ENCODE data around the gene CABP5. TPM values are rescaled to one million over a fixed set of nuclear protein-coding genes. Genes with fewer than 3 reads are reported as not detected.

The CABP5 gene
- polyA plus RNA-seq, 10 donors = not detected

DNA sequence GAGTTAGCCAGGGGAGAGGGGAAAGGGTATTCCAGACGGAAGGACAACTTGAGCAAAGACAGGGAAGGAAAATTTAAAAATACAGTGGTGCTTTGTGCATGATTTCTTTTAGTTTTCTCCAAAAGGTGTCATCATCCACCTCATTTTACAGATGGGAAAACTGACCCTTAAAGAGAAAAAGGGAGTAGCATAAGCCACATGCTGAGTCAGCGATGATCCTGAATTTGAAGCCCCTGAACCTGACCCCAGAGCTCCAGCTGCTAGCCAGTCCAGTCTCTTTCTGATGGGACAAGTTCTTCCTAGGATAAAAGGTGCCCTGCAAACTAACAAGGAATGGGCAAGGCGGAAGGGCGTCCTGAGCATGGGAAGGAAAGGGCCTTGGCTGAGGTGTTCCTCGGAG is 10.3 kb downstream of the CABP5 start:
- no peak for DNase-seq

DNA sequence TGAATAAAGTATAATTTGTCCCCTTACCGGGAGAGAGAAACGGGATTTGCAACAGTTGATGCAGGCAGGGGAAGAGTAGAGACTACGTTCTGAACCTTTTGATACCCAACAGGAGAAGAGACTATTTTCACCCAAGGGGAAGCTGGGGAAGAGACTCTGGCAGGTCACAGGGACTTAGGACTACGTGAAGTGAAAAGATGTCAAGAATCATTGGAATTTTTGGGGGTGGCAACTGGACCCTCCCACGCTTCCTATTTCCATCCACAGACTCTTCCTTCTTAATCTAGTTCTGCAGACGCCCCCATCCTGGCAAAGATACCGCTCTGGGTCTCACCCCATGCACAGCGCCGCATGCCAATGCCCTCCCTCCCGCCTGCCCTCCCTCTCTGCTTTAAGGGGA is 13.8 kb downstream of the CABP5 start:
- no peak for DNase-seq

DNA sequence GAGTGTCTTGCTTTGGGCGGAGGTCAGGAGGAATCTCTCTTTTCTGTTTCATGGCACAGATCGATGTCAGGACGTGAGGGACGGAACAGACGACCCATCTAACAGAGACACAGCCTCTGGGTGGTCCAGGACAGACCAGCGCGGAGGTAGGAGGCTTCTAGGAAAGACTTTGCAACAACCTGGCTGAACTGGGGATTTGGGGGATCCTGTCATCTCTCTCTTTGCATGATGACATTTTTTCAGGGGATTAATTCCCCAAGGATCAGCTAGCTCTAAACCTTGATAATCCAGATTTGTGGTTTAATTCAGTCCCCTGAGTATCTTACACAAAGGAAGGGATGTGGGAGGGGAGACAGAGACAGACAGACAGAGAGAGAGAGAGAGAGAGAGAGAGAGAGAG is 14.4 kb downstream of the CABP5 start:
- DNase-seq = no peak

DNA sequence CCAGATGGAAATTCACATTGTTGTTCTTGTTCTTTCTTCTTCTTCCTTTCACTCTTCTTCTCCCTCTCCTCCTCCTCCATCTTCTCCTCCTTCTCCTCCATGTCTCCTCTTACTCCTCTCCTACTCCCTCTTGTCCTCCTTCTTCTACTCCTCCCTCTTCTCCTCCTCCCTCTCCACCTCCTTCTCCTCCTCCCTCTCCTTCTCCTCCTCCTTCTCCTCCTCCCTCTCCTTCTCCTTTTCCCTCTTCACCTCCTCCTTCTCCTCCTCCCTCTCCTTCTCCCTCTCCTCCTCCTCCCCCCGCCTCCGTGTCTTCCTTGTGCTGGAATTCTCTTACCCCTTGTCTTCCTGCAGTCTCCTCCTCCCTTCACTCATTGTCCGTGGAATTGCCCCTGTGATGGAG is 18.4 kb downstream of the CABP5 start:
- DNase-seq = no peak

DNA sequence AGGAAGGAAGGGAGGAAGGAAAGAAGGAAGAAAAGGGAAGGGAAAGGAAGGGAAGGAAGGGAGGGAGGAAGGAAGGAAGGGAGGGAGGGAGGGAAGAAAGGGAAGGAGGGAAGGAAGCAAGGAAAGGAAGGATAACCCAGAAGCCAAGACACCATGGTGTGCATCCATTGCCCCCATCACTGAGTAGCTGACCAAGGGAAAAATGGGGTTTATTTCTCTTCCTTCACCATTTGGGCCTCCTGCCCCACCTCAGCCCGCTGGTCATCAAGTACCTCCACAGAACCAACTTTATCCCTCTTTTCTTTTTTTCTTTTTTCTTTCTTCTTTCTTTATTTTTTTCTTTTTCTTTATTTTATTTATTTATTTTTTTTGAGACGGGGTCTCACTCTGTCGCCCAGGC is 20.4 kb downstream of the CABP5 start:
- no peak for DNase-seq

DNA sequence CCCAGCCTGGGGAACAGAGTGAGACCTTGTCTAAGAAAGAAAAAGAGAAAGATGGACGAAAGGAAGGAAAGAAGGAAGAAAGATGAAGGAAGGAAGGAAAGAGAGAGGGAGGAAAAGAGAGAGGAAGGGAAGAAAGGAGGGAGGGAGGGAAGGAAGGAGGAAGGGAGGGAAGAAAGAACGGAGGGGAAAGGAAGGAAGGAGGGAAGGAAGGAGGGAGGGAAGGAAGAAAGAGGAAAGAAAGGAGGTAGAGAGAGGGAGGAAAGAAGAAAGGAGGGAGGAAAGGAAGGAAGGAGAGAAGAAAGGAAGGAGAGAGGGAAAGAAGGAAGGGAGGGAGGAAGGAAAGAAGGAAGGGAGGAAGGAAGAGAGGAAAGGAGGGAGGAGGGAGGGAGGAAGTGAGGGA is 20.9 kb downstream of the CABP5 start:
- DNase-seq = no peak

DNA sequence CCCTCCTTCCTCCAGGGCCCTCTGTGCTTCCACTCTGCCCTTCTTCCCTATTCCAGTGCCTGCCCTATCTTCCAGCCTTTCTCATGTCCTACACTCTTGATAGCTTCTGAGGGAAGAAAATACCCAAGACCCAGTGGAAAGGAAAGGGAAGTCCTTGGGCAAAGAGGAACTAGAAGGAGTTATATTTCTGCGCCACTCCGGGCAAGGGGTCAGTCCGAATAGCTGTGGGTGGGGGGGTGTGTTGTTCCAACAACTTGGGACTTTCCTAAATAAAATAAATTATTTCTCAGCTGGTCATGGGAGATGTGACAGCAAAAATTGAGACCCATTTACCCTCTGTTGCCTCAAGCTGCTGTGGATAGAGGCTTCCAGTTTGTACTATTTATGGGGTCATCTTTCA is 23.2 kb downstream of the CABP5 start:
- no peak for DNase-seq

DNA sequence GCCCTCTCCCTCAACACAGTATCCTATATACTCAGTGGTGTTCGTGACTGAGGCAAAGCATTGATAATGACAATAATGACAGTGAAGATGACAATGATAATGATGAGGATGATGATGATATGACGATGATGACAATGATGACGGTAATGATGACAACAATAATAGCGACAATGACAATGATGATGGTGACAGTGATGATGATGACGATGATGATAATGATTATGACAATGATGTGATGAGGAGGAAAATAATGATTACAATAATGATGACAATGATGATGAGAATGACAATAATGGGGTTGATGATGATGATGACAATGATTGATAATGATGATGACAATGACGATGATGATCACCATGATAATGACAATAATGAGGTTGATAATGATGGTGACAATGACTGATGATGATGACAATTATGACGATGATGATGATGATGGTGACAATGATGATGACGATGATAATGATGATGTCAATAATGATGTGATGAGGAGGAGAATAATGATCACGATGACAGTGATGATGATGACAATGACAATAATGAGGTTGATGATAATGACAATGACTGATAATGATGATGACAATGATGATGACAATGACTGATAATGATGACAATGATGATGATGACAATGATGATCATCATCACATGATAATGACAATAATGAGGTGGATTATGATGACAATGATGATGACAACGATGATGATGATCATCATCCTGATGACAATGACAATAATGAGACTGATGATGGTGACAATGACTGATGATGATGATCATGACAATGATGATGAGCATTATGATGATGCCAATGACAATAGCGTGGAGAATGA is 32.7 kb downstream of the CABP5 start:
- DNase-seq = peak in 1 of 3 donors; percentile 0

DNA sequence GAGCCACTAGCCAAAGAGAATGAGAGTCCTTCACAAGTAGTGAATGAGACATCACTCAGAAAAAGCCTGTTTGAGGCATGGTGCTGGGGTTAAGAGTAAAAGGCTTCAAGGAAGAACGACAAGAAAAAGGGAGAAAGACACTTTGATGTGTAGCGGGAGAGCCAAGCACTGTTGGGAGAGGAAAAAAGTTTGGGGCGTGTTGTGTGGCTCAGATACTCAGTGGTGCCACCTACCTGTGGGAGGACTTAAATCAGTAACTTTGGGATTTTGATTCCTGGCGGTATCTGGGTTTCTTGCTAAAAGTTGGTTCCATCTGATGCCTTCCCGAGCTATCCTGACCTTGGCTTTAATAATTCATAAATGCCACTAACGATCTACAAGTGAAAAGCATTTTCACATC is 37.1 kb downstream of the CABP5 start:
- DNase-seq = no peak

DNA sequence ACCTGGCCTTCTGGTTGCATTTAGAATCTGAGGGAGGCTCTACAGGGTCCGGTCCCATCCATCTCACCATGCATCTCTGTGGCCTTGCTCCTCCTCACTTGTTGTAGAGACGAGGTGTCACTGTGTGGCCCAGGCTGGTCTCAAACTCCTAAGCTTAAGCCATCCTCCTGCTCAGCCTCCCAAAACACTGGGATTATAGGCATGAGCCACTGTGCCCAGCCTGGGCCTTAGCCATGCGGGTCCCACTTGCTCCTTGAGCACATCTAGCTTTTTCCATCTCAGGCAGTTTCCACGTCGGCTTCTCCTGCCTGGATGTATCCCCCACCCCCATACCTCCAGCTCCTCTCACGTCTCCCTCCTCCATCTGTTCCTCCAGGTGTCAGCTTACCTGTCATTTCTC is 39.6 kb downstream of the CABP5 start:
- no peak for DNase-seq

DNA sequence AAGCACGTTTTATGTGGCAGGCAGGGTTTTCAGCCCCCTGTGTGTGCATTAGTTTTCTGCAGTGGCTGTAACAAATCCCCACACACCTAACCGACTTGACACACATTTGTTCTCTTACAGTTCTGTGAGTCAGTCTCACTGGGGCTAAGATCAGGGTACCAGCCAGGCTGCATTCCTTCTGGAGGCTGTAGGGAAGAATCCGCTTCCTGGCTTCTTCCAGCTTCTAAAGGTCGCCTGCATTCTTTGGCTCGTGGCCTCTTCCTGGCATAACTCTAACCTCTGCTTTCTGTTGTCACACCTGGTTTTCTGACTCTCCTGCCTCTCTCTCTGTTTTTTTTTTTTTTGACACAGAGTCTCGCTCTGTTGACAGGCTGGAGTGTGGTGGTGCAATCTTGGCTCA is 43.0 kb downstream of the CABP5 start:
- no peak for DNase-seq

DNA sequence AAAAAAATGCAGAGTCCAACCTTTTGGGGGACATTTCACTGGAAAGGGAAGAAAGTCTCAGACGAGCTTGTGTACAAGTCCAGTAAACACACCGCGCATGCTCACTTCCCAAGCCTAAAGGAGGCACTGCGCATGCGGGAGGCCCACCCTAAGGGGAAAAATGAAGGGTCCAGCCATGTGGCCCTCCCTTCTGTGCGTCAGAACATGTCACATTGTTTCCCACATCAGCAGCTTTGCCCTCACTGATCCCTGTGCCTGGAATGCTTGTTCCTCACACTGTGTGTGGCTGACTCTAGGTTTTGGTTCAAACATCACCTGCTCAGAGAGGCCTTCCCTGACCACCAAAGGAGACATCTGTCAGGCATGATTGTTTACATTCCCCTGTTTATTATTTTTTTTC is 45.1 kb downstream of the CABP5 start:
- DNase-seq = no peak

DNA sequence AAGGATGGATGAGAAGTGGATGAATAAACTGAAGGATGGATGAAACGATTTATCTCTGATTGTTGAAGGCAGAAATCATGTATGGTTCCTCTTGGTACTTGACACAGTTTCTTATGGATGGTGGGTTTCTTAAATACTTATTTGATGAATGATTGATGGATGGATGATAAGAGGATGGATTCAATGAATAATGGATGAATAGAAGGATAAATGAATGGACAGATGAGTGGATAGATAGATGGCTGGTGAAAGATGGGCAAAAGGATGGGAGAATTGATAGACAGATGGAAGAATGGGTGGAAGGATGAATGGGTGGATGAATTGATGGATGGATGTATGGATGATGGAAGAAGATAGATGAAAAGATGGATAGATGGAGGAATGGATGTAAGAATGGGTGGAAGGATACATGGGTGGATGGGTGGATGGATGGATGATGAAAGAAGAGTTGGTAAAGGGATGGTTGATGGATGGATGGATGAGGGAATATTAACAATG is 47.6 kb downstream of the CABP5 start:
- DNase-seq = no peak

DNA sequence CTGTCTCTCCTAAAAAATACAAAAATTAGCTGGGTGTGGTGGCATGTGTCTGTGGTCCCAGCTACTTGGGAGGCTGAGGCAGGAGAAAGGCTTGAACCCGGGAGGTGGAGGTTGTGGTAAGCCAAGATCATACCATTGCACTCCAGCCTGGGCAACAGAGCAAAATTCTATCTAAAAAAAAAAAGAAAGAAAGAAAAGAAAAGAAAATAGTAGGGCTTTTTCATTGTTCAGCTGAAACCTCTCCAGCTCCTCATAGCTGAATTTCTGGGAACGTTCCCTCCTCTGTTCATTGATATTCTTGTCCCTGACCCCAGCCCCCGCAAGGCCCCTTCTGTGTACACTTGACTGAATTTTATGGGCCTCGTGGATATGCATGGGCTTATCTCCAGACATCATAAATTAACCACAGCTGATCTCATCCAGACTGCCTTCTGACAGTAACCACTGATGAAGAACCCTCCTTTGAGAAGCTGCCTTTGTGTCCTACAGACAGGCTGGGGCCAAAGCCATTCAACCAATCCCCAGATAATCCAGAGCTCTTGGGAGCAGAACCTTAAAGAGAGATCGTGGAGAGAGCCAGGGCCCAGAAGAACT is 49.6 kb downstream of the CABP5 start, which contains the start of gene ELSPBP1:
Gene ELSPBP1 (plus strand): TSS at position 424 of the 594 bp plus-strand sequence. CDS start 14,036 bp downstream, outside the sequence.
- DNase-seq = no peak

DNA sequence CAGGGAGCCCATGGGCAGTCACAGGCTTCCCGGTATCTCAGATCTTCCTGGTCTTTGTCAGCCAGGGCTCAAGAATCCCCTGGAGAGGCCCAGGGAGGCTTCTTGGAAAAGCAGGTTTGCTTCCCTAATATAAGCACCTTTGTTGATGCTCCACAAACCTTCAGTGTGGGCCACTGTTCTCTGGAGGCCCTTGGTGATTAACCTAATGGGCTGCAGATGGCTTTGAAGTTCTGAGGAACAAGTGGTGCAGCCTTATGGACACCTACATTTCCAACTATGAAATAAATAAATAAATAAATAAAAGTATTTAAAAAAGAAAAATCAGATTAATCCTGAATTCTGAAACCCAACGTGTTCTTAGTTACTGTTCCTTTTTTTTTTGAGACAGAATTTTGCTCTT is 51.8 kb downstream of the CABP5 start, which contains the start of gene BSPH1:
Gene BSPH1 (minus strand): TSS at position 101 of the 400 bp plus-strand sequence. CDS start 89 bp downstream, at position 12.
- no peak for DNase-seq

DNA sequence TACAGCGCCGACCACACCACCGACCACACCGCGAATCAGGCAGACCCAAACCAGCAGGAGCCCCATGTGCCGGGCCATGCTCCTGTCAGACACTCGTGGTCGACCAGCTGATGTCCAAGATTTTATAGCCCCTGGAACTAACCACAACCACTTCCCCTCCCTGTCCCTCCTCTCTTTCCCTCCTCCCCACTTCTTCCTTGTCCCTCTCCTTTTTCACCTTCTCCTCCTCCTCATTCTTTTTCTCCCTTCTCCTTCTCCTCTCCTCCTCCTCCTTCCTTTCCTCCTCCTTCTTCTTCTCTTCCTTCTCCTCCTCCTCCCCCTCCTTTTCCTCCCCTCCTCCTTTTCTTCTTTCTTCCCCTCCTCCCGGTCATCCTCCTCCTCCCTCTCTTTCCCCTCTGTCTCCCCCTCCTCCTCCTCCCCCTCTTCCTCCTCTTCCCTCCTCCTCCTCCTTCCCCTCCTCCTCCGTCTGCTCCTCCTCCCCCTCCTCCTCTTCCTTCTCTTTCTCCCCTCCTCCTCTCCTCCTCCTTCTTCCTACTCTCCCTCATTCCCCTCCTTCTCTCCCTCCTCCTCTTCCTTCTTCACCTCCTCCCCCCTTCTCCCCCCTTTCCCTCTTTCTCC is 52.6 kb downstream of the CABP5 start:
- DNase-seq = no peak

Other genes with a start within 250 kb of the CABP5 start
- gene TPRX1, start 239.5 kb downstream of the CABP5 start, polyA plus RNA-seq (ENCODE audit: insufficient read length in 10 of 10) = not detected
- under 1 TPM in 1 of 10 donors, not detected in 9; 0.14 TPM for gene CRX, start 222.1 kb downstream of the CABP5 start, polyA plus RNA-seq (ENCODE audit: insufficient read length in 10 of 10)
- gene TPRX2, start 184.8 kb downstream of the CABP5 start, polyA plus RNA-seq (ENCODE audit: insufficient read length in 10 of 10) = not detected
- under 1 TPM in 1 of 10 donors, not detected in 9; 0.12 TPM for gene SULT2A1, start 157.8 kb downstream of the CABP5 start, polyA plus RNA-seq (ENCODE audit: insufficient read length in 10 of 10)
- not detected for gene BSPH1, start 51.9 kb downstream of the CABP5 start, polyA plus RNA-seq (ENCODE audit: insufficient read length in 10 of 10)
- gene ELSPBP1, start 49.4 kb downstream of the CABP5 start, polyA plus RNA-seq (ENCODE audit: insufficient read length in 10 of 10) = not detected
- gene PLA2G4C, start 66.7 kb upstream of the CABP5 start, polyA plus RNA-seq (ENCODE audit: insufficient read length in 10 of 10) = 10 to 100 TPM; 14.4 to 71.0 (median 42.1) TPM
- 10 to 100 TPM; 19.7 to 38.1 (median 24.5) TPM for gene LIG1, start 126.3 kb upstream of the CABP5 start, polyA plus RNA-seq (ENCODE audit: insufficient read length in 10 of 10)
- gene ZSWIM9, start 126.6 kb upstream of the CABP5 start, polyA plus RNA-seq (ENCODE audit: insufficient read length in 10 of 10) = 1 to 10 TPM; 3.8 to 8.1 (median 5.2) TPM
- 10 to 100 TPM; 29.1 to 62.3 (median 39.7) TPM for gene CARD8, start 211.8 kb upstream of the CABP5 start, polyA plus RNA-seq (ENCODE audit: insufficient read length in 10 of 10)
- gene ZNF114, start 226.0 kb upstream of the CABP5 start, polyA plus RNA-seq (ENCODE audit: insufficient read length in 10 of 10) = 1 to 10 TPM; 2.0 to 4.7 (median 2.5) TPM

All from muscle of back (tissue), 11 donors.